Endothelial cell of umbilical vein (primary cell): ENCODE results near the gene SLC11A2.

ENCODE experiments used
- EZH2 ChIP-seq: IDR thresholded peaks from 2 replicates; pipeline ENCODE4 v1.6.1; 2012; ENCODE audit warnings: borderline replicate concordance, low read depth, mild to moderate bottlenecking, moderate library complexity, low read length, inconsistent platforms; ENCODE audit not compliant: severe bottlenecking
- GATA2 ChIP-seq: IDR thresholded peaks from 2 replicates; pipeline ENCODE4 v1.7.0; 2011; ENCODE audit warnings: low read depth, mild to moderate bottlenecking, moderate library complexity, mixed read lengths, low read length; ENCODE audit not compliant: insufficient read length, insufficient read depth
- JUN ChIP-seq: IDR thresholded peaks from 2 replicates; pipeline ENCODE4 v1.6.1; 2011; ENCODE audit warnings: borderline replicate concordance, low read depth; ENCODE audit not compliant: insufficient read length, insufficient read depth
- MYC ChIP-seq: IDR thresholded peaks from one replicate; pipeline ENCODE4 v1.6.1; 2011; ENCODE audit warnings: mild to moderate bottlenecking, low read depth, low read length
- POLR2A ChIP-seq: IDR thresholded peaks from 2 replicates; pipeline ENCODE4 v1.6.1; 2012; ENCODE audit warnings: low read depth, mild to moderate bottlenecking, control low read depth, low read length
- POLR2AphosphoS5 ChIP-seq: IDR thresholded peaks from 2 replicates; pipeline ENCODE4 v1.6.1; 2012; ENCODE audit warnings: low read depth, mild to moderate bottlenecking, control low read depth, low read length, moderate library complexity; ENCODE audit not compliant: insufficient read depth
- TF ChIP-seq, protein P1 (sequence below), 2 donors: IDR thresholded peaks; 1 replicate in 1 of 2; 2 replicates in 1 of 2; pipeline ENCODE4 v1.5.1; 2011; ENCODE audit warnings: low read length in 2 of 2, mild to moderate bottlenecking in 2 of 2, moderate library complexity in 2 of 2, control low read depth in 1 of 2, inconsistent platforms in 1 of 2, low read depth in 1 of 2; ENCODE audit not compliant: insufficient read depth in 1 of 2; ENCODE audit errors: extremely low read depth in 1 of 2
- TF ChIP-seq, protein P2 (sequence below): IDR thresholded peaks from 2 replicates; pipeline ENCODE4 v1.6.1; 2011; ENCODE audit not compliant: insufficient read depth, insufficient read length

DNA sequence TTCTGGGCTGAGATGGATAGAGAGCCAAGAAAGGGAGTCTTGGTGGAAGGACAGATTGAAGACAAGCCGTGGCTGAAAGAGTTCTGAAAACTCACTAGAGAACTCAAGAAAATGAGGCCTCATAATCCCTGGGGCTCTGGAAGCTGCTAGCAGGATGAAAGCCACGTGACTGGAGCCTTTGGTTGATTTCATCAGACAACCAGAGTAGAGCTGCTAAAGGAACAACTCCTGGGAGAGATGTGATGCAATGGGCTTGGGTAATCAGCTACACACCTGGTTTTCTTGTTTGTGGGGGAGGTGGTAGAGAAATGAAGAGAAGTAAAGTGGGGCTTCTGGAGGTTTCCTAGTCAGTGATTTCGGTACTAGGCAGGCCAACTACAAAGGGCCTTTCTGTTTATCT is 43.8 kb upstream of the SLC11A2 start:
- TF ChIP-seq POLR2A = no peak
- TF ChIP-seq, protein P1, sequence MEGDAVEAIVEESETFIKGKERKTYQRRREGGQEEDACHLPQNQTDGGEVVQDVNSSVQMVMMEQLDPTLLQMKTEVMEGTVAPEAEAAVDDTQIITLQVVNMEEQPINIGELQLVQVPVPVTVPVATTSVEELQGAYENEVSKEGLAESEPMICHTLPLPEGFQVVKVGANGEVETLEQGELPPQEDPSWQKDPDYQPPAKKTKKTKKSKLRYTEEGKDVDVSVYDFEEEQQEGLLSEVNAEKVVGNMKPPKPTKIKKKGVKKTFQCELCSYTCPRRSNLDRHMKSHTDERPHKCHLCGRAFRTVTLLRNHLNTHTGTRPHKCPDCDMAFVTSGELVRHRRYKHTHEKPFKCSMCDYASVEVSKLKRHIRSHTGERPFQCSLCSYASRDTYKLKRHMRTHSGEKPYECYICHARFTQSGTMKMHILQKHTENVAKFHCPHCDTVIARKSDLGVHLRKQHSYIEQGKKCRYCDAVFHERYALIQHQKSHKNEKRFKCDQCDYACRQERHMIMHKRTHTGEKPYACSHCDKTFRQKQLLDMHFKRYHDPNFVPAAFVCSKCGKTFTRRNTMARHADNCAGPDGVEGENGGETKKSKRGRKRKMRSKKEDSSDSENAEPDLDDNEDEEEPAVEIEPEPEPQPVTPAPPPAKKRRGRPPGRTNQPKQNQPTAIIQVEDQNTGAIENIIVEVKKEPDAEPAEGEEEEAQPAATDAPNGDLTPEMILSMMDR (IDR thresholded peaks at IDR 0.05; ENCODE audit: extremely low read depth in 1 of 2, insufficient read depth in 1 of 2, low read depth in 1 of 2, low read length in 2 of 2) = no peak
- TF ChIP-seq POLR2AphosphoS5 = no peak
- no peak for TF ChIP-seq EZH2
- no peak for TF ChIP-seq MYC
- TF ChIP-seq, protein P2, sequence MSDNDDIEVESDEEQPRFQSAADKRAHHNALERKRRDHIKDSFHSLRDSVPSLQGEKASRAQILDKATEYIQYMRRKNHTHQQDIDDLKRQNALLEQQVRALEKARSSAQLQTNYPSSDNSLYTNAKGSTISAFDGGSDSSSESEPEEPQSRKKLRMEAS = no peak
- TF ChIP-seq GATA2 = no peak
- TF ChIP-seq JUN = no peak
